Ectodermal cell (in vitro differentiated cells): Measurements from ENCODE around the gene MTRR.
A peak's percentile ranks its signal among the peaks of the same experiment; 100 is the strongest.

Experiments used
- H3K27ac ChIP-seq: 2 replicates; pipeline ENCODE4 v1.7.0; 2013; ENCODE audit warnings: mild to moderate bottlenecking, low read depth, low read length; ENCODE audit not compliant: insufficient read depth, poor library complexity, severe bottlenecking
- H3K27me3 ChIP-seq: 2 replicates; pipeline ENCODE4 v1.7.0; 2013; ENCODE audit warnings: mild to moderate bottlenecking, low read length; ENCODE audit not compliant: insufficient read depth, control insufficient read depth, poor library complexity, severe bottlenecking
- H3K36me3 ChIP-seq: one replicate; pipeline ENCODE4 v1.7.0; 2013; ENCODE audit warnings: low read length; ENCODE audit not compliant: control insufficient read depth, insufficient read depth
- H3K4me1 ChIP-seq: one replicate; pipeline ENCODE4 v1.7.0; 2013; ENCODE audit warnings: low read length; ENCODE audit not compliant: control insufficient read depth, insufficient read depth
- H3K4me3 ChIP-seq: 2 replicates; pipeline ENCODE4 v1.7.0; 2013; ENCODE audit warnings: low read depth, low read length, control low read depth; ENCODE audit not compliant: insufficient read depth
- H3K9me3 ChIP-seq: 2 replicates; pipeline ENCODE4 v1.7.0; 2013; ENCODE audit warnings: mild to moderate bottlenecking, low read length, moderate library complexity; ENCODE audit not compliant: control insufficient read depth
- WGBS, 2 experiments: methylation state at CpG; one replicate each; pipeline ENCODE4 v1.1.7; 2013; ENCODE audit warnings: missing lambda C conversion rate in 2 of 2; 5-methylcytosine and 5-hydroxymethylcytosine counted together

Gene MTRR

GRCh38 chr5:7844901-7845300, 24.0 kb upstream of the MTRR start:
- Histone ChIP-seq H3K27me3 (peaks cover 20% of the 10 kb centered on the region), H3K4me1 (no peaks in the 10 kb centered on the region), H3K4me3 (no peak overlapping the region), H3K36me3 (no peaks in the 10 kb centered on the region), H3K27ac (no peak overlapping the region), H3K9me3 (no peaks in the 10 kb centered on the region)

GRCh38 chr5:7845557-7845956, 23.4 kb upstream of the MTRR start:
- Histone ChIP-seq H3K27me3 (peaks cover 20% of the 10 kb centered on the region), H3K4me3 (no peak overlapping the region), H3K9me3 (no peaks in the 10 kb centered on the region), H3K36me3 (no peaks in the 10 kb centered on the region), H3K4me1 (no peaks in the 10 kb centered on the region), H3K27ac (no peak overlapping the region)
- 93% methylated on average over 7 of the region's 7 CpGs for WGBS, 2 experiments

- Histone ChIP-seq H3K4me3 (no peak overlapping the region), H3K9me3 (no peaks in the 10 kb centered on the region), H3K4me1 (no peaks in the 10 kb centered on the region), H3K36me3 (no peaks in the 10 kb centered on the region), H3K27me3 (peaks cover 20% of the 10 kb centered on the region), H3K27ac (no peak overlapping the region)
- 77 to 87% methylated on average over 3 to 5 of the region's 5 CpGs for WGBS, 2 experiments
Observed at GRCh38 chr5:7846327-7846726, 22.6 kb upstream of the MTRR start.

GRCh38 chr5:7848296-7848695, 20.7 kb upstream of the MTRR start:
- Histone ChIP-seq H3K9me3 (no peaks in the 10 kb centered on the region), H3K27me3 (peaks cover 20% of the 10 kb centered on the region), H3K4me3 (no peak overlapping the region), H3K27ac (no peak overlapping the region), H3K4me1 (no peaks in the 10 kb centered on the region), H3K36me3 (no peaks in the 10 kb centered on the region)
- WGBS, 2 experiments, result 86 to 90% methylated on average over 2 of the region's 2 CpGs

- 1% methylated on average over 44 of the region's 44 CpGs for WGBS, 2 experiments
- peaks cover 20% of the 10 kb centered on the region for H3K27me3 ChIP-seq
- H3K4me1 ChIP-seq, result no peaks in the 10 kb centered on the region
- no peaks in the 10 kb centered on the region for H3K36me3 ChIP-seq
- H3K27ac ChIP-seq, result no peak overlapping the region
- H3K9me3 ChIP-seq, result no peaks in the 10 kb centered on the region
- H3K4me3 ChIP-seq, result peak overlapping the region; percentile 64
Observed at GRCh38 chr5:7849681-7850394, 19.1 kb upstream of the MTRR start.

- Histone ChIP-seq H3K9me3 (no peaks in the 10 kb centered on the region), H3K27ac (peak within 1 kb of the TSS; percentile 79), H3K27me3 (peaks cover 20% of the 10 kb centered on the region), H3K4me3 (peak within 1 kb of the TSS; percentile 64), H3K36me3 (no peaks in the 10 kb centered on the region), H3K4me1 (no peaks in the 10 kb centered on the region)
- WGBS, 2 experiments, result 0% methylated on average over 69 to 74 of the region's 76 CpGs
Observed at GRCh38 chr5:7850395-7851239, 18.3 kb upstream of the MTRR start, which contains the start of gene CFAP90. CFAP90 (minus strand) TSS chr5:7851133; CDS start chr5:7851021, 112 bp downstream.

- H3K9me3 ChIP-seq, result no peaks in the 10 kb centered on the region
- H3K4me1 ChIP-seq, result no peaks in the 10 kb centered on the region
- no peaks in the 10 kb centered on the region for H3K36me3 ChIP-seq
- H3K4me3 ChIP-seq, result peak overlapping the region; percentile 64
- 55 to 57% methylated on average over 16 of the region's 16 CpGs for WGBS, 2 experiments
- no peak overlapping the region for H3K27ac ChIP-seq
- peaks cover 20% of the 10 kb centered on the region for H3K27me3 ChIP-seq
Observed at GRCh38 chr5:7851240-7851592, 17.7 kb upstream of the MTRR start.

- WGBS, 2 experiments, result 92% methylated on average over 8 of the region's 8 CpGs
- H3K4me1 ChIP-seq, result no peaks in the 10 kb centered on the region
- H3K9me3 ChIP-seq, result no peaks in the 10 kb centered on the region
- peaks cover 20% of the 10 kb centered on the region for H3K27me3 ChIP-seq
- no peak overlapping the region for H3K27ac ChIP-seq
- no peaks in the 10 kb centered on the region for H3K36me3 ChIP-seq
- no peak overlapping the region for H3K4me3 ChIP-seq
Observed at GRCh38 chr5:7851617-7852289, 17.2 kb upstream of the MTRR start.

- H3K4me3 ChIP-seq, result no peak overlapping the region
- no peaks in the 10 kb centered on the region for H3K9me3 ChIP-seq
- H3K27ac ChIP-seq, result no peak overlapping the region
- H3K27me3 ChIP-seq, result peaks cover 20% of the 10 kb centered on the region
- H3K4me1 ChIP-seq, result no peaks in the 10 kb centered on the region
- H3K36me3 ChIP-seq, result no peaks in the 10 kb centered on the region
- 89 to 92% methylated on average over 1 of the region's 1 CpG for WGBS, 2 experiments
Observed at GRCh38 chr5:7852542-7852941, 16.4 kb upstream of the MTRR start.

GRCh38 chr5:7852988-7853387, 16.0 kb upstream of the MTRR start:
- WGBS, 2 experiments, result 86 to 87% methylated on average over 2 of the region's 2 CpGs
- Histone ChIP-seq H3K27ac (no peak overlapping the region), H3K9me3 (no peaks in the 10 kb centered on the region), H3K27me3 (peaks cover 19% of the 10 kb centered on the region), H3K4me3 (no peak overlapping the region), H3K4me1 (no peaks in the 10 kb centered on the region), H3K36me3 (no peaks in the 10 kb centered on the region)
